ENCODE data around the gene CFAP57. TPM values are rescaled to one million over a fixed set of nuclear protein-coding genes. Genes with fewer than 3 reads are reported as not detected.
A peak's percentile ranks its signal among the peaks of the same experiment; 100 is the strongest.

CFAP57 gene
- total and polyA plus RNA-seq, 2 of the 13 experiments (the other 11 are each of a cell fraction or from before 2014, with no cell fraction given) = 0.01 TPM; not detected in 1

- no peak for TF ChIP-seq ZNF776 (CRISPR knock-in tag; IDR thresholded peaks at IDR 0.05)
- TF ChIP-seq PLSCR1 (CRISPR knock-in tag; IDR thresholded peaks at IDR 0.05; ENCODE audit: borderline replicate concordance) = peak; percentile 80; the same call in 1 of the 2 replicates
- peak; percentile 46; the same call in 1 of the 2 replicates for TF ChIP-seq TFE3 (CRISPR knock-in tag; IDR thresholded peaks at IDR 0.05)
- TF ChIP-seq ZNF501 (CRISPR knock-in tag; IDR thresholded peaks at IDR 0.05) = 0 out of 2 replicates have a peak, but pooled peaks have one; percentile 14
- TF ChIP-seq ZBTB46 (CRISPR knock-in tag; IDR thresholded peaks at IDR 0.05; ENCODE audit: borderline replicate concordance) = 0 out of 2 replicates have a peak, but pooled peaks have one; percentile 6
- TF ChIP-seq ZNF264 (CRISPR knock-in tag; IDR thresholded peaks at IDR 0.05) = peak; percentile 58
- 0 out of 2 replicates have a peak, but pooled peaks have one; percentile 4 for TF ChIP-seq THAP7 (CRISPR knock-in tag; IDR thresholded peaks at IDR 0.05)
- TF ChIP-seq KLF15 (CRISPR knock-in tag; IDR thresholded peaks at IDR 0.05; ENCODE audit: borderline replicate concordance) = 0 out of 2 replicates have a peak, but pooled peaks have one; percentile 42
- TF ChIP-seq ZNF543 (CRISPR knock-in tag; IDR thresholded peaks at IDR 0.05) = 0 out of 2 replicates have a peak, but pooled peaks have one; percentile 36
- no peak for TF ChIP-seq PITX1 (CRISPR knock-in tag; IDR thresholded peaks at IDR 0.05)
- TF ChIP-seq BRCA1 (CRISPR knock-in tag; IDR thresholded peaks at IDR 0.05) = 0 out of 2 replicates have a peak, but pooled peaks have one; percentile 10
- TF ChIP-seq ESRRA (CRISPR knock-in tag; IDR thresholded peaks at IDR 0.05; ENCODE audit: low read depth) = no peak; the same call in 1 of the 2 replicates
- TF ChIP-seq SETDB1 (CRISPR knock-in tag; IDR thresholded peaks at IDR 0.05; ENCODE audit: borderline replicate concordance) = no peak
- no peak for TF ChIP-seq ZZZ3 (CRISPR knock-in tag; IDR thresholded peaks at IDR 0.05; ENCODE audit: borderline replicate concordance)
- TF ChIP-seq ZNF557 (CRISPR knock-in tag; IDR thresholded peaks at IDR 0.05) = 0 out of 2 replicates have a peak, but pooled peaks have one; percentile 53
- peak; percentile 87 for TF ChIP-seq NKX3-1 (CRISPR knock-in tag; IDR thresholded peaks at IDR 0.05)
- TF ChIP-seq ZNF607 (CRISPR knock-in tag; IDR thresholded peaks at IDR 0.05; ENCODE audit: borderline replicate concordance) = 0 out of 2 replicates have a peak, but pooled peaks have one; percentile 18
- no peak for TF ChIP-seq SIX4 (CRISPR knock-in tag; IDR thresholded peaks at IDR 0.05)
- TF ChIP-seq ZNF746 (CRISPR knock-in tag; IDR thresholded peaks at IDR 0.05) = peak; percentile 14; the same call in 1 of the 2 replicates
- TF ChIP-seq HNRNPK (IDR thresholded peaks at IDR 0.05; ENCODE audit: low read depth, low read length, poor library complexity, severe bottlenecking) = peak; percentile 39
- no peak for TF ChIP-seq HOXA3 (CRISPR knock-in tag; IDR thresholded peaks at IDR 0.05)
- TF ChIP-seq ZNF331 (CRISPR knock-in tag; IDR thresholded peaks at IDR 0.05) = peak; percentile 43; the same call in 1 of the 2 replicates
- no peak for TF ChIP-seq THAP11 (CRISPR knock-in tag; IDR thresholded peaks at IDR 0.05)
- no peak for TF ChIP-seq SALL2 (CRISPR knock-in tag; IDR thresholded peaks at IDR 0.05)
- TF ChIP-seq KDM1A (CRISPR knock-in tag; IDR thresholded peaks at IDR 0.05) = no peak
- 0 out of 2 replicates have a peak, but pooled peaks have one; percentile 57 for TF ChIP-seq ZNF605 (CRISPR knock-in tag; IDR thresholded peaks at IDR 0.05)
- no peak for TF ChIP-seq ZNF629 (CRISPR knock-in tag; conservative IDR thresholded peaks at IDR 0.05)
- TF ChIP-seq NAIF1 (CRISPR knock-in tag; IDR thresholded peaks at IDR 0.05; ENCODE audit: borderline replicate concordance) = 0 out of 2 replicates have a peak, but pooled peaks have one; percentile 54
Observed at GRCh38 chr1:43172527-43172972, 420 bp downstream of the CFAP57 start (continued).
